Osteoblast (primary cell): Measurements from ENCODE around the gene DRG1. TPM values are rescaled to one million over a fixed set of nuclear protein-coding genes. Genes with fewer than 3 reads are reported as not detected.

Experiments used
- DNase-seq: peaks from one replicate; pipeline ENCODE4 v3.0.0; 2011; ENCODE audit warnings: low spot score, mixed read lengths; ENCODE audit not compliant: insufficient read length; ENCODE audit errors: missing footprints
- H2AFZ ChIP-seq: 2 replicates; pipeline ENCODE4 v1.6.0; 2011; ENCODE audit warnings: mild to moderate bottlenecking, low read length
- H3K27ac ChIP-seq: 2 replicates; pipeline ENCODE4 v1.5.1; 2011; ENCODE audit warnings: mild to moderate bottlenecking, low read depth, low read length, moderate library complexity
- H3K27me3 ChIP-seq: 2 replicates; pipeline ENCODE4 v1.6.0; 2012; ENCODE audit warnings: mild to moderate bottlenecking, control low read depth, inconsistent platforms, low read length, moderate library complexity; ENCODE audit not compliant: insufficient read depth
- H3K36me3 ChIP-seq: 2 replicates; pipeline ENCODE4 v1.5.1; 2011; ENCODE audit warnings: mild to moderate bottlenecking, low read length, control low read depth, moderate library complexity; ENCODE audit not compliant: insufficient read depth
- H3K4me1 ChIP-seq: 2 replicates; pipeline ENCODE4 v1.5.1; 2011; ENCODE audit warnings: mild to moderate bottlenecking, low read length, control low read depth, moderate library complexity; ENCODE audit not compliant: insufficient read depth
- H3K4me2 ChIP-seq: 2 replicates; pipeline ENCODE4 v1.6.0; 2011; ENCODE audit warnings: mild to moderate bottlenecking, low read length; ENCODE audit not compliant: insufficient read depth
- H3K4me3 ChIP-seq: fragments of 200-600 bp; sonication (generic); 3 replicates; pipeline ENCODE4 v1.5.1; 2012; ENCODE audit warnings: mild to moderate bottlenecking, low read length, inconsistent platforms; ENCODE audit not compliant: insufficient read depth
- H3K79me2 ChIP-seq: 2 replicates; pipeline ENCODE4 v1.6.0; 2012; ENCODE audit warnings: mild to moderate bottlenecking, low read length, control low read depth, inconsistent platforms; ENCODE audit not compliant: insufficient read depth
- H3K9me3 ChIP-seq: 2 replicates; pipeline ENCODE4 v1.5.1; 2011; ENCODE audit warnings: low read depth, low read length, control low read depth
- H4K20me1 ChIP-seq: 2 replicates; pipeline ENCODE4 v1.6.0; 2012; ENCODE audit warnings: mild to moderate bottlenecking, low read length, control low read depth; ENCODE audit not compliant: insufficient read depth
- total RNA-seq: library from RNA; depleted of rRNA; stranded (reverse); fragments of >200 nt; gene quantifications from 2 replicates; pipeline ENCODE4 v1.2.3, GENCODE V29; 2012
- TF ChIP-seq, protein P1 (sequence below): IDR thresholded peaks from 2 replicates; pipeline ENCODE4 v1.5.1; 2011; ENCODE audit warnings: mild to moderate bottlenecking, low read depth, low read length, moderate library complexity; ENCODE audit errors: extremely low read depth

The DRG1 gene
- total RNA-seq, 1 donor, result 68.0 TPM

DNA sequence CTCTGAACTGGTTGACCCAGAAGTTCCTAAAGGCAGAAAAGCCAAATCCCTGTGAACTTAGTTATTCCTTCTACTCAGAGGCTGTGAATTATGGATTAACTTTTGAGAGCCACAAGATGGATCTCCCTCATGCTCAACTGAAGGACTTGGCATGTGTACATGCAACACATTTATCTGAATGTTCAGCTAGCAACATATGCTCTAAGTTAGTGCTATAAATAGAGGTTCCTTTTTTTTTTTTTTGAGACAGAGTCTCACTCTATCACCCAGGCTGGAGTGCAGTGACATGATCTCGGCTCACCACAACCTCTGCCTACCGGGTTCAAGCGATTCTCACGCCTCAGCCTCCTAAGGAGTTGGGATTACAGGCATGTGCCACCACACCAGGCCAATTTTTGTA lies 50.1 kb downstream of the DRG1 start:
- H3K27me3 ChIP-seq, result no peaks in the 10 kb centered on the region
- no peaks in the 10 kb centered on the region for H3K9me3 ChIP-seq
- no peak overlapping the region for H3K4me2 ChIP-seq
- H4K20me1 ChIP-seq, result peaks cover 14% of the 10 kb centered on the region
- H3K4me3 ChIP-seq, result no peak overlapping the region
- no peak overlapping the region for H3K27ac ChIP-seq
- H3K36me3 ChIP-seq, result peaks cover 43% of the 10 kb centered on the region
- DNase-seq, result no peak
- peaks cover 8% of the 10 kb centered on the region for H3K4me1 ChIP-seq
- TF ChIP-seq, protein P1, sequence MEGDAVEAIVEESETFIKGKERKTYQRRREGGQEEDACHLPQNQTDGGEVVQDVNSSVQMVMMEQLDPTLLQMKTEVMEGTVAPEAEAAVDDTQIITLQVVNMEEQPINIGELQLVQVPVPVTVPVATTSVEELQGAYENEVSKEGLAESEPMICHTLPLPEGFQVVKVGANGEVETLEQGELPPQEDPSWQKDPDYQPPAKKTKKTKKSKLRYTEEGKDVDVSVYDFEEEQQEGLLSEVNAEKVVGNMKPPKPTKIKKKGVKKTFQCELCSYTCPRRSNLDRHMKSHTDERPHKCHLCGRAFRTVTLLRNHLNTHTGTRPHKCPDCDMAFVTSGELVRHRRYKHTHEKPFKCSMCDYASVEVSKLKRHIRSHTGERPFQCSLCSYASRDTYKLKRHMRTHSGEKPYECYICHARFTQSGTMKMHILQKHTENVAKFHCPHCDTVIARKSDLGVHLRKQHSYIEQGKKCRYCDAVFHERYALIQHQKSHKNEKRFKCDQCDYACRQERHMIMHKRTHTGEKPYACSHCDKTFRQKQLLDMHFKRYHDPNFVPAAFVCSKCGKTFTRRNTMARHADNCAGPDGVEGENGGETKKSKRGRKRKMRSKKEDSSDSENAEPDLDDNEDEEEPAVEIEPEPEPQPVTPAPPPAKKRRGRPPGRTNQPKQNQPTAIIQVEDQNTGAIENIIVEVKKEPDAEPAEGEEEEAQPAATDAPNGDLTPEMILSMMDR, result no peak
- no peaks in the 10 kb centered on the region for H3K79me2 ChIP-seq
- H2AFZ ChIP-seq, result no peak overlapping the region

DNA sequence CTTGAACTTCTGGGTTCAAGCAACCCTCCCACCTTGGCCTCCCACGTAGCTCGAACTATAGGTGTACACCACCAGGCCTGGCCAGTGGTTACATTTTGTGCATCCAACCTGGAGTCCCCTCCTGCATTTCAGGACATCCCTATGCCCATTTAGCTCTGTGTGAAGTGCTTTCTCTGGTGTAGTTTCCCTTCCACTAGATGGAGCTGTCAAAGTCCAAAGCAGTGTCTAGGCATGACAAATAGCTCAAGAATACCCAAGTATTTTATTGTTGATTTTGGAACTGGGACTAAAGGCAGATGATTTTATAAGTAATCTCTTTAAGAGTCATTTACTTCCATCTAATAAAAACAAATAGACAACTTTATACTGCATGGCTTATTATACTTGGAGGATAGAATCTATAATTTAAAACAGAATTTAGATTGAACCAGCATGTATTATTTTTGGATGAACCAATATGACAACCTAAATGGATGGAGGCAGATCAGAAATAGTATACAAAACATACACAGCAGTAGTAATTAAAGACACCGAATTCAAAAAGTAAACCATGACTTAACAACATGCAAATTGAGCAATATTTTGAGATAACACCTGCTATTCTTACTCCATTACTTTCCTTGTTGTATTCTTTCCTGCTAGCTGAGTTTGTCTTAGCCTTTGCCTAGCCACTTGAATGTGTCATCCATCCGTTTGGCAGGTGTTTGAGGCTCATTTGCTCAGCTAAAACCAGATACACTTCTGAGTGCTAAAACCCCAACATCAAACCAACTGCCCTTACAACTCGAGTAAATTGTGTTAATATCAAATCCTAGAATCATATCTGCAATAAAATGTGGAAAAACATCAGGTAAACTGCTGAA lies 52.5 kb downstream of the DRG1 start:
- peaks cover 15% of the 10 kb centered on the region for H4K20me1 ChIP-seq
- peak; percentile 86 for DNase-seq
- peaks cover 38% of the 10 kb centered on the region for H3K36me3 ChIP-seq
- no peaks in the 10 kb centered on the region for H3K9me3 ChIP-seq
- H3K4me1 ChIP-seq, result peaks cover 8% of the 10 kb centered on the region
- H3K4me2 ChIP-seq, result no peak overlapping the region
- H3K79me2 ChIP-seq, result no peaks in the 10 kb centered on the region
- H3K27ac ChIP-seq, result peak overlapping the region; percentile 15
- H2AFZ ChIP-seq, result no peak overlapping the region
- TF ChIP-seq, protein P1, result peak; percentile 78
- H3K4me3 ChIP-seq, result no peak overlapping the region
- no peaks in the 10 kb centered on the region for H3K27me3 ChIP-seq

DNA sequence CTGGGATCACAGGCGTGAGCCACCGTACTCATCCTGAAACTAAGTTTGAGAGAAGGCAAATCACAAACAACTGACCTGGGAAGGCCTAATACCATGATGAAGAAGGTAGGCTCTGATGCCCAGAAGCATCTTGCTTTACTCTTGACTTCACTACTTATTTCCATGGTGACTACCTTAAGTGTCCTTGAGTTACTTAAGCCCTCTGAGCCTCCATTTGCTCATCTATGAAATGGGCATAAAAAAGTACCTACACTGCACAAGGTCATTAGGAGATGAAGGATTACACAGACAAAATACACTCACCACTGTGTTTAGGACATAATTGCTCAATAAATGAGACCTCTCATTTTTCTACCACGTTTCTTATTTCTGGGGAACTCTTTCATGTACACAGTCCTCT lies 62.3 kb downstream of the DRG1 start:
- Histone ChIP-seq H2AFZ (no peak overlapping the region), H3K36me3 (peaks cover 60% of the 10 kb centered on the region)

DNA sequence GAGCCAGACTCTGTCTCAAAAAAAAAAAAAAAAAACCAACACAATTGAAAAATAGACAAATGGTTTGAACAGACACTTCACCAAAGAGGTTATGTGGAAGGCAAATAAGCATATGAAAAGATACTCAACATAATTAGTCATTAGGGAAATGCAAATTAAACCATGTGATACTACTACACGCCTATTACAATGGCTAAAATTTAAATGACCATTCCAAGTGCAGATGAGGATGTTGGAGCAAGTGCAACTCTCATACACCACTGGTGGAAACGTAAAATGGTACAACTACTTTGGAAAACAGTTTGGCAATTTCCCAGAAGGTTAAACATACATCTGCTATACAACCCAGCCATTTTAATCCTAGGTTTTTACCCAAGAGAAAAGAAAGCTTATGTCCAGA lies 65.9 kb downstream of the DRG1 start:
- DNase-seq, result no peak
- Histone ChIP-seq H3K36me3 (peaks cover 53% of the 10 kb centered on the region), H3K4me2 (no peak overlapping the region), H2AFZ (no peak overlapping the region), H3K4me1 (no peaks in the 10 kb centered on the region), H3K4me3 (no peak overlapping the region), H3K9me3 (no peaks in the 10 kb centered on the region), H3K79me2 (peaks cover 46% of the 10 kb centered on the region), H3K27ac (no peak overlapping the region), H3K27me3 (no peaks in the 10 kb centered on the region), H4K20me1 (peaks cover 3% of the 10 kb centered on the region)
- TF ChIP-seq, protein P1, result no peak

More for the DNA sequence above, 62.3 kb downstream of the DRG1 start:
- no peaks in the 10 kb centered on the region for H3K9me3 ChIP-seq
- no peaks in the 10 kb centered on the region for H3K27me3 ChIP-seq
- H3K79me2 ChIP-seq, result peaks cover 27% of the 10 kb centered on the region
- DNase-seq, result no peak
- no peak overlapping the region for H3K4me2 ChIP-seq
- peaks cover 7% of the 10 kb centered on the region for H4K20me1 ChIP-seq
- no peak overlapping the region for H3K4me3 ChIP-seq
- no peaks in the 10 kb centered on the region for H3K4me1 ChIP-seq
- H3K27ac ChIP-seq, result no peak overlapping the region
- TF ChIP-seq, protein P1, result no peak
